GM10248 (cell line): ENCODE measurements around the gene NCBP2.

ENCODE experiments used
- CTCF ChIA-PET: fragments of 300-600 bp; sonication (Branson Sonifier 250); formaldehyde crosslinking; extraction: SDS; loops from one replicate; lab custom pipeline; 2021; ENCODE audit warnings: antibody characterized with exemption; lab: Yijun Ruan, JAX
- POLR2A ChIA-PET: fragments of 350-650 bp; sonication (Branson Sonifier 250); formaldehyde crosslinking; extraction: SDS; loops from one replicate; lab custom pipeline; 2020; ENCODE audit warnings: antibody characterized with exemption; lab: Yijun Ruan, JAX
- DNase-seq: peaks from one replicate; pipeline ENCODE4 v3.0.0; 2012; ENCODE audit errors: extremely low spot score
- TF ChIP-seq, protein P1 (sequence below): IDR thresholded peaks from 2 replicates; pipeline ENCODE4 v1.5.1; 2012; ENCODE audit warnings: mild to moderate bottlenecking, low read depth; ENCODE audit errors: extremely low read depth, missing control alignments, control extremely low read depth

Gene NCBP2

GRCh38 chr3:196987022-196987421 lies 44.7 kb upstream of the NCBP2 start:
- CTCF ChIA-PET = interaction anchor here (1.0 to 1.1 kb wide), 3 partner anchors 8 to 34 kb away, joined by 3 to 4 read pairs (median 3); no protein-coding TSS in a partner anchor
- POLR2A ChIA-PET = no interaction called here
- no peak for DNase-seq

DNA sequence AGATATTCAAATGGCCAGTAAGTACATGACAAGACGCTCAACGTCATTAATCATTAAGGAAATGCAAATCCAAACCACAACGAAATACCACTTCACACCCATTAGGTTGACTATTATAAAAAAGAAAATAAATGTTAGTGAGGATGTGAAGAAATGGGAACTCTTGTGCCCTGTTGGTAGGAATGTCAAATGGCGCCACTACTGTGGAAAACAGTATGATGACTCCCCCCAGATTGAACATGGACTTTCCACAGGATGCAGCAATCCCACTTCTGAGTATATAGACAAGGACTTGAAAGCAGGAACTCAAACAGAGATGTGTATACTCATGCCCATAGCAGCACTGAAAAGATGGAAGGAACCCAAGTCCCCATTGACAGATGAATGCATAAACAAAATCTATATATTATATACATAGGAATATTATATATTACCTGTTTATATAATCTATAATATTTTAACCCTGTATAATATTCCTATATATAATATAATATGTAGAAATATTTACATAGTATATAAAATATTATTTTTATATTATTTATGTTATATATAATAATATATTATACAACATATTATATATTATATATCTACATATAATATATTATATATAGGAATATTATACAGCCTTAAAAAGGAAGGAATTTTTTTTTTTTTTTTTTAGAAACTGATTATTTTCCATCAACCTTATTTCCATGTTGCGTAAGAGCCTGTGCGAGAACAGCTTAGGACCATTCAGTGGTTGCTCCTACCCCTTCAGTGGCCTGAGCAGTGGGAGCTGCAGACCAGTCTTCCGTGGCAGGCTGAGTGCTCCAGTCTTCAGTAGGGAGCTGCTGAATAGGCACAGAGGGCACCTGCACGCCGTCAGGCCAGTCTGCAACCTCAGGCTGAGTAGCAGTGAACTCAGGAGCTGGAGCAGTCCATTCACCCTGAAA lies 43.9 kb upstream of the NCBP2 start:
- TF ChIP-seq, protein P1, sequence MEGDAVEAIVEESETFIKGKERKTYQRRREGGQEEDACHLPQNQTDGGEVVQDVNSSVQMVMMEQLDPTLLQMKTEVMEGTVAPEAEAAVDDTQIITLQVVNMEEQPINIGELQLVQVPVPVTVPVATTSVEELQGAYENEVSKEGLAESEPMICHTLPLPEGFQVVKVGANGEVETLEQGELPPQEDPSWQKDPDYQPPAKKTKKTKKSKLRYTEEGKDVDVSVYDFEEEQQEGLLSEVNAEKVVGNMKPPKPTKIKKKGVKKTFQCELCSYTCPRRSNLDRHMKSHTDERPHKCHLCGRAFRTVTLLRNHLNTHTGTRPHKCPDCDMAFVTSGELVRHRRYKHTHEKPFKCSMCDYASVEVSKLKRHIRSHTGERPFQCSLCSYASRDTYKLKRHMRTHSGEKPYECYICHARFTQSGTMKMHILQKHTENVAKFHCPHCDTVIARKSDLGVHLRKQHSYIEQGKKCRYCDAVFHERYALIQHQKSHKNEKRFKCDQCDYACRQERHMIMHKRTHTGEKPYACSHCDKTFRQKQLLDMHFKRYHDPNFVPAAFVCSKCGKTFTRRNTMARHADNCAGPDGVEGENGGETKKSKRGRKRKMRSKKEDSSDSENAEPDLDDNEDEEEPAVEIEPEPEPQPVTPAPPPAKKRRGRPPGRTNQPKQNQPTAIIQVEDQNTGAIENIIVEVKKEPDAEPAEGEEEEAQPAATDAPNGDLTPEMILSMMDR = no peak
- DNase-seq = no peak
- ChIA-PET CTCF (interaction anchor here (1.0 to 1.1 kb wide), 3 partner anchors 16 to 119 kb away, joined by 3 read pairs; partner anchors contain the start of gene SENP5), POLR2A (no interaction called here)

More at GRCh38 chr3:196987022-196987421, 44.7 kb upstream of the NCBP2 start:
- TF ChIP-seq, protein P1 = no peak

- ChIA-PET CTCF (interaction anchor here (1.0 to 1.6 kb wide), 2 partner anchors 118 to 148 kb away, joined by 3 read pairs; partner anchors contain the start of gene SENP5), POLR2A (no interaction called here)
- DNase-seq = no peak
- TF ChIP-seq, protein P1 = no peak
Measured at GRCh38 chr3:196985298-196985697, 43.0 kb upstream of the NCBP2 start.

DNA sequence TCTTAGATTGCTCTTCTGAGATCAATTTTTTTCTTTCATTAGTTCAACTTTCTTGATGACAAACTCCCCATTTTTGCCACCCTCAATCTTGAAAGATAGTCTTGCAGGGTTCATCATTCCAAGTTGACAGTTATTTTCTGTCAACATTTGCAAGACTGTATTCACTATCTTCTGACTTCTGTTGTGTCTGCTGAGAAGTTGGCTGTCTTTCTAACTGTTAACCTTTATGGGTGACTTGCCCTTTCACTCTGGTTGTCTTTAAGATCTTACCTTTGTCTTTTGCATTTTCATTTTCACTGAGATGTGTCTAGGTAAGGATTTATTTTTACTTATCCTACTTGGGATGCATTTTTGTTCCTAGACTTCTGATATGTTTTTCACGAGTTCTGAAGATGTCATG lies 40.9 kb upstream of the NCBP2 start:
- TF ChIP-seq, protein P1 = no peak
- CTCF ChIA-PET = interaction anchor here (1.0 kb wide), 1 partner anchor 199 kb away, joined by 3 read pairs; no protein-coding TSS in a partner anchor
- POLR2A ChIA-PET = no interaction called here
- DNase-seq = no peak

GRCh38 chr3:196981657-196982056 lies 39.3 kb upstream of the NCBP2 start:
- POLR2A ChIA-PET = no interaction called here
- CTCF ChIA-PET = no interaction called here
- no peak for DNase-seq
- TF ChIP-seq, protein P1 = no peak

DNA sequence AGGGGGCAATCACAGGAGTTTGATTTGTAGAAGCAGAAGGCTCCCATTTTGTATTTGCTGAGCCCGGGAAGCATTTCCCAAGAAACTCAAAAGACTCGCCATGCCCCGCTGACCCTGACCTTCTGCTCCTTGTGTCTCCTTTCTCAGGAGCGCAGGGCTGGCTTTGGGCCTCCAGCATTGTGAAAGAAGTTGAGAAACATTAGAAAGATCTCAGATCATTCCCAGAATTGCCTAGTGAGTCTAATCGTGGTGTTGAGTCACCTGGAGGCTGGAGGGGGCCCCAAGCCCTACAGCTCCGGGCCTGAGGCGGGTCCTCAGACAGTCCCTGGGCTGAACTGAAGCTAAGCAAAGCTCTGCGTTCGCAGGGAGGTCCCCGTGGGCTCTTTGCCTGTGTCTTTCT lies 37.2 kb upstream of the NCBP2 start:
- ChIA-PET CTCF (interaction anchor here (0.8 to 1.7 kb wide), 5 partner anchors 8 to 522 kb away, joined by 3 to 8 read pairs (median 3); no protein-coding TSS in a partner anchor), POLR2A (no interaction called here)
- TF ChIP-seq, protein P1 = no peak
- DNase-seq = no peak
